Stimulated activated CD8-positive, alpha-beta memory T cell treated with anti-CD3 and anti-CD28 coated beads, Interleukin-2, amount 100 ng/mL, for 1 hour (primary cell): ENCODE results near the gene OLIG1.

Experiments used
- DNase-seq, 2 donors: peaks; one replicate each; pipeline ENCODE4 v3.0.0-alpha.2; 2020; ENCODE audit warnings: low read depth in 2 of 2

OLIG1 gene, protein sequence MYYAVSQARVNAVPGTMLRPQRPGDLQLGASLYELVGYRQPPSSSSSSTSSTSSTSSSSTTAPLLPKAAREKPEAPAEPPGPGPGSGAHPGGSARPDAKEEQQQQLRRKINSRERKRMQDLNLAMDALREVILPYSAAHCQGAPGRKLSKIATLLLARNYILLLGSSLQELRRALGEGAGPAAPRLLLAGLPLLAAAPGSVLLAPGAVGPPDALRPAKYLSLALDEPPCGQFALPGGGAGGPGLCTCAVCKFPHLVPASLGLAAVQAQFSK

DNA sequence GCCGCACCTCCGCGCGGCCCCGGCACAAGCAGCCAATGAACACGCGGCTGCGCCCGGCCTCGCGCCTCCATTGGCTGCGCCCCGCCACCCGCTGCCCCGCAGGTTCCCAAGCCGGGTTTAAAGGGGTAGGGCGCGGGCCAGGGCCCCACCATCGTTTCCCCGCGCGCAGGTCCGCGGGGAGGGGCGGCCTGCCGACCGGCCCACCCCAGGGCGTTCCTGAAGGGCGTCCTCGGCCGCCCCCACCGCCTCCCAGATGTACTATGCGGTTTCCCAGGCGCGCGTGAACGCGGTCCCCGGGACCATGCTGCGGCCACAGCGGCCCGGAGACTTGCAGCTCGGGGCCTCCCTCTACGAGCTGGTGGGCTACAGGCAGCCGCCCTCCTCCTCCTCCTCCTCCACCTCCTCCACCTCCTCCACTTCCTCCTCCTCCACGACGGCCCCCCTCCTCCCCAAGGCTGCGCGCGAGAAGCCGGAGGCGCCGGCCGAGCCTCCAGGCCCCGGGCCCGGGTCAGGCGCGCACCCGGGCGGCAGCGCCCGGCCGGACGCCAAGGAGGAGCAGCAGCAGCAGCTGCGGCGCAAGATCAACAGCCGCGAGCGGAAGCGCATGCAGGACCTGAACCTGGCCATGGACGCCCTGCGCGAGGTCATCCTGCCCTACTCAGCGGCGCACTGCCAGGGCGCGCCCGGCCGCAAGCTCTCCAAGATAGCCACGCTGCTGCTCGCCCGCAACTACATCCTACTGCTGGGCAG, at the start of gene OLIG1:
Gene OLIG1, plus strand, starts transcription at position 148 of the 750 bp plus-strand sequence. Its CDS starts 106 bp downstream, at position 254.
- no peak for DNase-seq

DNA sequence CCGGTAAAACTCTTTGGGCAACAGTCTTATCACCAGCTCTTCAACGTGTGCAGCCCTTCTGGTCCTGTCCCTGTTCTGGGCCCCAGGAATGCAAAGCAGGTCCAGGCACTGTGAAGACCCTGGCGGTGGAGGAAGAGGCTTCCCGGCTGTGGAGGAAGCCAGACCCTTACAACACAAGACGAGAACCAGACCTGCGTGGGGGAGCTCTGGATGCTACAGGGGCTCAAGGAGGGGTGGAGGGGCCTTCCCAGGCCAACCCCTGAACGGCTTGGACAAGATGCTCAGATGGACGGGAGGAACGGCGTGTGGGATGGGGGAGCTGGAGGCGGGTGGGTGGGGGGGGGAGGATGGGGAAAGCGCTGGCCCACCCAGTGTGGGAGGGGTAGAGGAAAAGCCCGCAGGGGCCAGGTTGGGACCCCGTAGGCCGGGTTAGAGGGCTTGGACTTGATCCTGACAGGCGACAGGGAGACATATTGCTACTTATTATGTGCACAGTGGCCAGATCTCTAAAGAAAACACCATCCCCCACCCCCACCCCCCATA, 49.3 kb upstream of the OLIG1 start:
- DNase-seq, result no peak

DNA sequence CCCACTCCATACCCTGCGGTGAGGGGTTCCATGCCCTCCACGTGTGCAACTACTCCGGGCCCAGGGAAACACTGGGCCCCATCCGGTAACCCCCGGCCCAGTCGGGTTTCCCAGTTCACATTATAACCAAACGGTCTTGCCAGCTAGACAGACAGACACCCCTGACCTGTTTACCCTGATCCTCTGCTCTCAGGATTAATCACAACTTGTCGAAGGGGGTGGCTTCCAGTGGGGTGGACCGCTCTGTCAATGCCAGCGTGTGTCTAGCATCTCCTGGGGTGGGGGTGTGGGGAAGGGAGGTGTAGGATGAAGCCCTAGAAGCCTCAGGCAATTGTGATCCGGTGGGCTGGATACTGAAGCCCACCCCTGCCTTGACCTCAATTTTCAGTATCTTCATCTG, 48.8 kb upstream of the OLIG1 start:
- DNase-seq, result no peak

GRCh38 chr21:33021667-33022066, 48.3 kb upstream of the OLIG1 start:
- no peak for DNase-seq

DNA sequence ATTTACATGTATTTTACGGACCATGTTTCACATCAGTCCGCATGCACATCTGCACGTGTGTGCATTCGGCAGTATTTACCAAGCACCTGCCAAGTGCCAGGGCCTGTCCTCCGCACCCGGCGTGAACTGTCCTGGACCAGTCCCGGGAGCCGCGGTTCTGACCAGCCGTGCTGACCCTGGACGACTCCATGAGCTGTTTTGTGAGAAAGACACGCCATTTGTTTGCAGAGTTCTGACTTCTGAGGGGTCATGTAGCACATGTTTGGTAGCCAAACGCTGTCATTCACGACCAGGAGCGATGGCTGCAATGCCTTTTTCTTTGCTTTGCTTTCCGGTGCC, 47.5 kb upstream of the OLIG1 start:
- no peak for DNase-seq

DNA sequence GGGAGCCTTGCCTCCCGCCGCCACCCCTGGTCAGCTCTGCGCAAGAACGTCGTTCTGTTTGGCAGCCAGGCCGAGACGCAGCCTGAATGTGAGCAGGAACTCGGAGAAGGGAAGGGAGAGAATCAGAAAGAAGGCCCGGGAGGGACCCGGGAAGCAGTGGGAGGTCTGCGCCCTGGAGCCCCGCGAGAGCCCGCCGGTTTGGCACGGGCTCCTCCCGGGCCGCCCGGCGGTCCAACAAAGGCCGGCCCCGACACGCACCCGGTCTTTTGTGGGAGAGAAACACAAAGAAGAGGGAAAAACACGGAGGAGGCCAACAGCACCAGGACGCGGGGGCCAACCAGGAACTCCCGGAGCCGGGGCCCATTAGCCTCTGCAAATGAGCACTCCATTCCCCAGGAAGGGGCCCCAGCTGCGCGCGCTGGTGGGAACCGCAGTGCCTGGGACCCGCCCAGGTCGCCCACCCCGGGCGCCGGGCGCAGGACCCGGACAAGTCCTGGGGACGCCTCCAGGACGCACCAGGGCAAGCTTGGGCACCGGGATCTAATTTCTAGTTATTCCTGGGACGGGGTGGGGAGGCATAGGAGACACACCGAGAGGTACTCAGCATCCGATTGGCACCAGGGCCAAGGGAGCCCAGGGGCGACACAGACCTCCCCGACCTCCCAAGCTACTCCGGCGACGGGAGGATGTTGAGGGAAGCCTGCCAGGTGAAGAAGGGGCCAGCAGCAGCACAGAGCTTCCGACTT, 46.9 kb upstream of the OLIG1 start:
- no peak for DNase-seq

DNA sequence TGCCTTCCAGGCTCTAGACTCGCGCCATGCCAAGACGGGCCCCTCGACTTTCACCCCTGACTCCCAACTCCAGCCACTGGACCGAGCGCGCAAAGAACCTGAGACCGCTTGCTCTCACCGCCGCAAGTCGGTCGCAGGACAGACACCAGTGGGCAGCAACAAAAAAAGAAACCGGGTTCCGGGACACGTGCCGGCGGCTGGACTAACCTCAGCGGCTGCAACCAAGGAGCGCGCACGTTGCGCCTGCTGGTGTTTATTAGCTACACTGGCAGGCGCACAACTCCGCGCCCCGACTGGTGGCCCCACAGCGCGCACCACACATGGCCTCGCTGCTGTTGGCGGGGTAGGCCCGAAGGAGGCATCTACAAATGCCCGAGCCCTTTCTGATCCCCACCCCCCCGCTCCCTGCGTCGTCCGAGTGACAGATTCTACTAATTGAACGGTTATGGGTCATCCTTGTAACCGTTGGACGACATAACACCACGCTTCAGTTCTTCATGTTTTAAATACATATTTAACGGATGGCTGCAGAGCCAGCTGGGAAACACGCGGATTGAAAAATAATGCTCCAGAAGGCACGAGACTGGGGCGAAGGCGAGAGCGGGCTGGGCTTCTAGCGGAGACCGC, 46.3 kb upstream of the OLIG1 start:
- DNase-seq, result no peak

GRCh38 chr21:33024201-33025103, 45.5 kb upstream of the OLIG1 start:
- no peak for DNase-seq

- no peak for DNase-seq
Measured at GRCh38 chr21:33025106-33025488, 44.8 kb upstream of the OLIG1 start.

- no peak for DNase-seq
Measured at GRCh38 chr21:33025489-33026442, 44.2 kb upstream of the OLIG1 start, which contains the start of gene OLIG2. OLIG2 (plus strand) TSS chr21:33025935; CDS start chr21:33026863, 928 bp downstream.

- no peak for DNase-seq
Measured at GRCh38 chr21:33026443-33026858, 43.5 kb upstream of the OLIG1 start.

GRCh38 chr21:33026878-33027400, 43.0 kb upstream of the OLIG1 start:
- DNase-seq, result no peak

GRCh38 chr21:33027401-33028286, 42.3 kb upstream of the OLIG1 start:
- no peak for DNase-seq

DNA sequence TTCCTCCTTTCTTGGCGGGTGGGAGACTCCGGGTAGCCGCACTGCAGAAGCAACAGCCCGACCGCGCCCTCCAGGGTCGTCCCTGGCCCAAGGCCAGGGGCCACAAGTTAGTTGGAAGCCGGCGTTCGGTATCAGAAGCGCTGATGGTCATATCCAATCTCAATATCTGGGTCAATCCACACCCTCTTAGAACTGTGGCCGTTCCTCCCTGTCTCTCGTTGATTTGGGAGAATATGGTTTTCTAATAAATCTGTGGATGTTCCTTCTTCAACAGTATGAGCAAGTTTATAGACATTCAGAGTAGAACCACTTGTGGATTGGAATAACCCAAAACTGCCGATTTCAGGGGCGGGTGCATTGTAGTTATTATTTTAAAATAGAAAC, 41.7 kb upstream of the OLIG1 start:
- no peak for DNase-seq

DNA sequence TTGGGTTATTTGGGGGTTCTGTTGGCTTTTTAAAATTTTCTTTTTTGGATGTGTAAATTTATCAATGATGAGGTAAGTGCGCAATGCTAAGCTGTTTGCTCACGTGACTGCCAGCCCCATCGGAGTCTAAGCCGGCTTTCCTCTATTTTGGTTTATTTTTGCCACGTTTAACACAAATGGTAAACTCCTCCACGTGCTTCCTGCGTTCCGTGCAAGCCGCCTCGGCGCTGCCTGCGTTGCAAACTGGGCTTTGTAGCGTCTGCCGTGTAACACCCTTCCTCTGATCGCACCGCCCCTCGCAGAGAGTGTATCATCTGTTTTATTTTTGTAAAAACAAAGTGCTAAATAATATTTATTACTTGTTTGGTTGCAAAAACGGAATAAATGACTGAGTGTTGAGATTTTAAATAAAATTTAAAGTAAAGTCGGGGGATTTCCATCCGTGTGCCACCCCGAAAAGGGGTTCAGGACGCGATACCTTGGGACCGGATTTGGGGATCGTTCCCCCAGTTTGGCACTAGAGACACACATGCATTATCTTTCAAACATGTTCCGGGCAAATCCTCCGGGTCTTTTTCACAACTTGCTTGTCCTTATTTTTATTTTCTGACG, 41.1 kb upstream of the OLIG1 start:
- peak in 1 of 2 donors; percentile 12 for DNase-seq

DNA sequence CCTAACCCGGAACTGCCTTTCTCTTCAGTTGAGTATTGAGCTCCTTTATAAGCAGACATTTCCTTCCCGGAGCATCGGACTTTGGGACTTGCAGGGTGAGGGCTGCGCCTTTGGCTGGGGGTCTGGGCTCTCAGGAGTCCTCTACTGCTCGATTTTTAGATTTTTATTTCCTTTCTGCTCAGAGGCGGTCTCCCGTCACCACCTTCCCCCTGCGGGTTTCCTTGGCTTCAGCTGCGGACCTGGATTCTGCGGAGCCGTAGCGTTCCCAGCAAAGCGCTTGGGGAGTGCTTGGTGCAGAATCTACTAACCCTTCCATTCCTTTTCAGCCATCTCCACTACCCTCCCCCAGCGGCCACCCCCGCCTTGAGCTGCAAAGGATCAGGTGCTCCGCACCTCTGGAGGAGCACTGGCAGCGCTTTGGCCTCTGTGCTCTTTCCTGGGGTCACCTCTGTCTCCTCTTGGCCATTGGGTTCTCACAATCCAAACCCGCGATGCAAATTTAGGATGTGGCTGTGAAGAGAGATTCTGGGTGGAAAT, 40.5 kb upstream of the OLIG1 start:
- DNase-seq, result no peak

DNA sequence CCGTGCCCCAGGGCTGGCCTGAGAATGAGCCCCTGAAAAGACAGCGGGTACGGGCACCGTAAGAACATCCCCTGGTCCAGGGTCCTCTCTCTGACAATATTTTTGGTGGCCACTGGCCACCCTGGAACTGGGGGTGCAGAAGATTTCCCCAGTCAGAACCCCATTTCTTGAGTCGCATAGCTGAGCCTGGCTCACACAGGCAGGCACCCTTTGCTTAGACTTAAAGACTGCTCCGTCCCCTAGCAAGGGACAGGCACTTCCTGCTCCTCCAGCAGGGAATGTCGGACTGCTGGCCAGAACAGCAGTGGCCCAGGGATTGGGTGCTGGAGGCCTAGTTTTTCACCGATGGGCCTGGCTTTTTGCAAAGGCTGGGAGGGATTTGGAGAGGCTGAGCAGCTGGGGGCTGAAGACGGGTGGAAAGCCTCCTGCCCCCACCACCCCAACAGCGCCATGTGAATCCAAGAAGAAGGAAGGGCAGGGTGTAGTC, 39.9 kb upstream of the OLIG1 start:
- no peak for DNase-seq

- no peak for DNase-seq
Measured at GRCh38 chr21:33030633-33031032, 39.3 kb upstream of the OLIG1 start.
